ENCODE data around the gene PLN.

Gene PLN

GRCh38 chr6:118548613-118549012 lies 517 bp downstream of the PLN start:
- Histone ChIP-seq H3K27me3 (ENCODE audit: control insufficient read depth, low read length) (no peaks in the 10 kb centered on the region), H3K79me2 (ENCODE audit: control insufficient read depth, low read length) (no peaks in the 10 kb centered on the region), H3K4me1 (ENCODE audit: control insufficient read depth, low read length) (no peaks in the 10 kb centered on the region), H3K36me3 (ENCODE audit: control insufficient read depth, low read length) (no peaks in the 10 kb centered on the region), H3K27ac (ENCODE audit: low read depth, low read length) (no peak overlapping the region), H3F3A (ENCODE audit: control insufficient read depth, insufficient read depth) (no peaks in the 10 kb centered on the region; the same call in 1 of the 2 replicates), H3K4me3 (ENCODE audit: low read length) (no peak overlapping the region), H4K20me1 (ENCODE audit: control insufficient read depth, insufficient read depth, low read depth, low read length) (no peaks in the 10 kb centered on the region), H3K9me3 (ENCODE audit: control insufficient read depth, insufficient read depth, low read length) (no peaks in the 10 kb centered on the region), H3K4me2 (ENCODE audit: low read length) (no peak overlapping the region), H3K9me2 (replicated peaks; ENCODE audit: control insufficient read depth, low read length) (no peaks in the 10 kb centered on the region)
- TF ChIP-seq EZH2phosphoT487 (IDR thresholded peaks at IDR 0.05; ENCODE audit: borderline replicate concordance, low read length) = no peak

GRCh38 chr6:118551063-118552053 lies 3.3 kb downstream of the PLN start:
- Histone ChIP-seq H4K20me1 (ENCODE audit: control insufficient read depth, insufficient read depth, low read depth, low read length) (no peaks in the 10 kb centered on the region), H3K27me3 (ENCODE audit: control insufficient read depth, low read length) (no peaks in the 10 kb centered on the region)
- TF ChIP-seq EZH2phosphoT487 (IDR thresholded peaks at IDR 0.05; ENCODE audit: borderline replicate concordance, low read length) = no peak
- TF ChIP-seq CTCF (IDR thresholded peaks at IDR 0.05; ENCODE audit: low read depth, low read length, poor library complexity, severe bottlenecking) = peak; percentile 62

GRCh38 chr6:118553132-118553531 lies 5.0 kb downstream of the PLN start:
- Histone ChIP-seq H3K27me3 (ENCODE audit: control insufficient read depth, low read length) (no peaks in the 10 kb centered on the region), H3K9me2 (replicated peaks; ENCODE audit: control insufficient read depth, low read length) (no peaks in the 10 kb centered on the region), H3K4me2 (ENCODE audit: low read length) (no peak overlapping the region), H3K4me3 (ENCODE audit: low read length) (no peak overlapping the region), H3F3A (ENCODE audit: control insufficient read depth, insufficient read depth) (no peaks in the 10 kb centered on the region; the same call in 1 of the 2 replicates), H3K36me3 (ENCODE audit: control insufficient read depth, low read length) (no peaks in the 10 kb centered on the region), H3K79me2 (ENCODE audit: control insufficient read depth, low read length) (no peaks in the 10 kb centered on the region), H3K9me3 (ENCODE audit: control insufficient read depth, insufficient read depth, low read length) (no peaks in the 10 kb centered on the region), H3K27ac (ENCODE audit: low read depth, low read length) (no peak overlapping the region), H4K20me1 (ENCODE audit: control insufficient read depth, insufficient read depth, low read depth, low read length) (no peaks in the 10 kb centered on the region), H3K4me1 (ENCODE audit: control insufficient read depth, low read length) (no peaks in the 10 kb centered on the region)
- no peak for TF ChIP-seq CTCF (IDR thresholded peaks at IDR 0.05; ENCODE audit: low read depth, low read length, poor library complexity, severe bottlenecking)
- TF ChIP-seq EZH2phosphoT487 (IDR thresholded peaks at IDR 0.05; ENCODE audit: borderline replicate concordance, low read length) = no peak

More at GRCh38 chr6:118551063-118552053, 3.3 kb downstream of the PLN start:
- Histone ChIP-seq H3F3A (ENCODE audit: control insufficient read depth, insufficient read depth) (no peaks in the 10 kb centered on the region; the same call in 1 of the 2 replicates), H3K4me2 (ENCODE audit: low read length) (no peak overlapping the region), H3K9me3 (ENCODE audit: control insufficient read depth, insufficient read depth, low read length) (no peaks in the 10 kb centered on the region), H3K27ac (ENCODE audit: low read depth, low read length) (no peak overlapping the region), H3K4me3 (ENCODE audit: low read length) (no peak overlapping the region), H3K9me2 (replicated peaks; ENCODE audit: control insufficient read depth, low read length) (no peaks in the 10 kb centered on the region), H3K4me1 (ENCODE audit: control insufficient read depth, low read length) (no peaks in the 10 kb centered on the region), H3K36me3 (ENCODE audit: control insufficient read depth, low read length) (no peaks in the 10 kb centered on the region), H3K79me2 (ENCODE audit: control insufficient read depth, low read length) (no peaks in the 10 kb centered on the region)

GRCh38 chr6:118554698-118555097 lies 6.6 kb downstream of the PLN start:
- H4K20me1 ChIP-seq (ENCODE audit: control insufficient read depth, insufficient read depth, low read depth, low read length) = no peaks in the 10 kb centered on the region
- no peaks in the 10 kb centered on the region; the same call in 1 of the 2 replicates for H3F3A ChIP-seq (ENCODE audit: control insufficient read depth, insufficient read depth)
- no peaks in the 10 kb centered on the region for H3K27me3 ChIP-seq (ENCODE audit: control insufficient read depth, low read length)
- H3K27ac ChIP-seq (ENCODE audit: low read depth, low read length) = no peak overlapping the region
- no peaks in the 10 kb centered on the region for H3K79me2 ChIP-seq (ENCODE audit: control insufficient read depth, low read length)
- no peaks in the 10 kb centered on the region for H3K36me3 ChIP-seq (ENCODE audit: control insufficient read depth, low read length)
- no peak for TF ChIP-seq EZH2phosphoT487 (IDR thresholded peaks at IDR 0.05; ENCODE audit: borderline replicate concordance, low read length)
- no peaks in the 10 kb centered on the region for H3K9me2 ChIP-seq (replicated peaks; ENCODE audit: control insufficient read depth, low read length)
- H3K4me1 ChIP-seq (ENCODE audit: control insufficient read depth, low read length) = peaks cover 13% of the 10 kb centered on the region
- no peak overlapping the region for H3K4me2 ChIP-seq (ENCODE audit: low read length)
- H3K9me3 ChIP-seq (ENCODE audit: control insufficient read depth, insufficient read depth, low read length) = no peaks in the 10 kb centered on the region
- H3K4me3 ChIP-seq (ENCODE audit: low read length) = no peak overlapping the region

All from DOHH2 (cell line).